Measurements from ENCODE around the gene TTC16.

TTC16 gene

DNA sequence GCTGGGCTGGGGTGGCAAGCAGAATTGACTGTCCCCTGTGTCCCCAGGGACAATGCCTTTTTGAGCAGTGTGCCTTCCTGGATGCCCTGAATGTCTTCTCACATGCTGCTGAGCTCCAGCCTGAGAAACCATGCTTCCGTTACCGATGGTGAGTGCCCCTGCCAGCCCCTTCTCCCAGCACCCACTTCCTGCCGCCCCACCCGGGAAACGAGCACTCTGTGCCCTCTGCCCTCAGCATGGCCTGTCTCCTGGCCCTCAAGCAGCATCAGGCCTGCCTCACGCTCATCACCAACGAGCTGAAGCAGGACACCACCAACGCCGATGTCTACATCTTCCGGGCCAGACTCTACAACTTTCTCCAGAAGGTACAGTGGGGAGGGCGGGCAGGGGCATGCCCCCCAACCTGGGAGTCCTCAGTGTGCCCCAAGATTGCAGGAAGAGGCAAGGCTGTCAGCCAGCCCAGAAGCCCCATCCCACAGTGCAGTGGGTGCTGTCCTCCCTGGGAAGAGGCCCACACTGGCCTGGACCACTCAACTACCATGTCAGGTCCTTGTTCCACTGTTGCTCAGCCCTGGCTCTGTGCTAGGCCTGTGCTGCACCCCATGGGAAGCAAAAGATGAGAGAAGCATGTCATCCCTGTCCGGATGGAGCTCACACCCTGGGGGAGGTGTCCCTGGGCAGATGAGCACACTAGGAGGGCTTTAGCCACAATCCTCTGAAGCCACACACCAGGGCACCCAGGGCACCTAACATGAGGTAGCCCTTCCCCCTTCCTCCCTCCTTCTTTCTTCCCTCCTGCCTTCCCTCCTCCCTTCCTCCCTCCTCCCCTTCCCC, 4.4 kb downstream of the TTC16 start:
- no peak for DNase-seq (ENCODE audit: low read depth)

DNA sequence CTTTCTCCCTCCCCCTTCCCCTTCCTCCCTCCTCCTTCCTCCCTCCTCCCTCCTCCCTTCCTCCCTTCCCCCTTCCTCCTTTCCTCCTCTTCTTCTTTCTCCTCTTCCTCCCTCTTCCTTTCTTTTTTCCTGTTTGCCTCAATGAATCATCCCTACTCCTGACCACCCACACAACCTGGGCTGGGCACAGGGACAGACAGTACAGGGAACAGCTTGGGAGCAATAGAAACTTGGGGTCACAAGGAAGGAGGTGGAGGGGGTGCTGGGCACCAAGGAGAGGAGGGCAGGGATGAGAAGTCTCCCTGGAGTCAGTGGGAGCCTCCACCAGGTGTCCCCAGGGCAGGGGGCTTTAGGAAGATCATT, 5.0 kb downstream of the TTC16 start:
- no peak for DNase-seq (ENCODE audit: low read depth)

DNA sequence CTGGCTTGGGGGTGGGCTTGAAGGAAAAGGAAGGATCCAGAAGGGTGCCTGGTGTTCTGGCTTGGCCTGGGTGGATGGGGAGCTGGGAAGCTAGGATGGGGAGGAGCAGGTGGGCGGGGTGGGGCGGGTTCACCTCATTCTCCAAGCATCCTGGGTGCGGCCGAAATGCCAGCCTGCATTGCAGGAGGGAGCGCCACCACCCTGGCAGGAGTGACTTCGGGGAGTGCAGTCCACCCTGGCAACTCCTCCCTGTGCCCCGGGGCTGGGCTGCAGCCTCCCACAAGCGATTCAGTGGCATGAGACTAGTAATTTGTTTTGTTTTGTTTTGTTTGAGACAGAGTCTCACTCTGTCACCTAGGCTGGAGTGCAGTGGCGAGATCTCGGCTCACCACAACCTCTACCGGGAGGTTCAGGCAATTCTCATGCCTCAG, 5.5 kb downstream of the TTC16 start:
- DNase-seq (ENCODE audit: low read depth), result no peak

DNA sequence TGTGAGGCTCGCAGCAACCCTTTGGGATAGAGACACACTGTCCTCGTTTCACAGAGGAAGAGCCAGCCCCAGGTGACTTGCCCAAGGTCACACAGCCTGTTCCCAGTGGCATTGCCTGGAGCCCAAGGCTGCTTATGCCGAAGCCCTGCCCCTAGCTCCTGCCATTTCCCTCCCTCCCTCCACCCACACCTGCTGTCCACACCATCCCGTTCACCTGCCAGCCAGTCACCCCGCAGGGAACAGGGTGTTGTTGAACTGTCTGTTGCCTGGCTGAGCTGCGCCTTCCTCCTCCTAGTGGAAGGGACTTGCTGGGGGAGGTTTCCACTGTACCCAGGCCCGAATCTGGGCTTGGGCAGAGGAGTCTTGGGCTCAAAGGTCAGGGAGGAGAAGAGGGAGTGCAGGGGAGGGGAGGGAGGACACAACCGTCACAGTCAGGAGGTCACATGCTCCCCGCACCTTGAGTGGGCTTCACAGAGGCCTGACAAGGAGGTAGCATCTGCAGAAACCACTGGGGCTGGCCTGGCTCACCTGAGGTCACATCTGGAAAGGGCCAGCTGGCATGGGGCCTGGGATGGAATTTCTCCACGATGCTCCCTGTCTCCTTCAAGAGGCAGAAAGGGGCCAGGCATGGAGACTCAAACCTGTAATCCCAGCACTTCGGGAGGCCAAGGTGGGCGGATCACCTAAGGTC, 6.3 kb downstream of the TTC16 start:
- no peak for DNase-seq (ENCODE audit: low read depth)

DNA sequence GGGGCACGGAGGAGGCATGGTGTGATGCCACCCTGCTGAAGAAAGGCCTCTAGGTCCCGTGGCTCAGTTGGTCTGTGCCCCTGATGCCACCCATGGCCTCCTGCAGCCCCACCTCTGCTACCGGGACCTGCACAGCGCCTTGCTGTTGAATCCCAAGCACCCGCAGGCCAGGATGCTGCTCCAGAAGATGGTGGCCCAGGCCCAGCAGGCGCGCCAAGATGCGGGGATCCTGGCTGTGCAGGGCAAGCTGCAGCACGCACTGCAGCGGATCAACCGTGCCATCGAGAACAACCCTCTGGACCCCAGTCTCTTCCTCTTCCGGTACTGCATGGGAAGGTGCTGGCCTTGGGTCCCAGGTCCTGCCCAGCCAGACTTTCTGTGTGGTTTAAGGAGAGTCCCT, 7.1 kb downstream of the TTC16 start:
- no peak for DNase-seq (ENCODE audit: low read depth)

DNA sequence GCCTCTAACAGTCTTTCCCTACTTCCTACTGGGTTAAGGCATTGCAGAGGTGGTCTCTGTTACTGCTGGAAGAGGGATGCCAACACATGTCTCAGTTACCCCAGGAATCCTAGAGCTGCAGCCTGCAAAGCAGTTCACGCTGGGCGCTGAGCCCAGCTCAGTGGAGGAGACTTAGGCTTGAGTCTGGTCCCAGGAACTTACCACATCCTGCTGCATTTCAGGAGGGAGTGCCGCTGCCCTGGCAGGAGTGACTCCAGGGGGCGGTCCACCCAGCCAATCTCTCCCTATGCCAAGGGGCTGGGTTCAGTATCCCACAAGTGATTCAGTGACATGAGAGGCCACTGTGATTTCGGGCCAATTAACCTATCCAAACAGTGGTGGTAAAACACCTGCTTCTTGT, 7.6 kb downstream of the TTC16 start:
- DNase-seq (ENCODE audit: low read depth), result no peak

DNA sequence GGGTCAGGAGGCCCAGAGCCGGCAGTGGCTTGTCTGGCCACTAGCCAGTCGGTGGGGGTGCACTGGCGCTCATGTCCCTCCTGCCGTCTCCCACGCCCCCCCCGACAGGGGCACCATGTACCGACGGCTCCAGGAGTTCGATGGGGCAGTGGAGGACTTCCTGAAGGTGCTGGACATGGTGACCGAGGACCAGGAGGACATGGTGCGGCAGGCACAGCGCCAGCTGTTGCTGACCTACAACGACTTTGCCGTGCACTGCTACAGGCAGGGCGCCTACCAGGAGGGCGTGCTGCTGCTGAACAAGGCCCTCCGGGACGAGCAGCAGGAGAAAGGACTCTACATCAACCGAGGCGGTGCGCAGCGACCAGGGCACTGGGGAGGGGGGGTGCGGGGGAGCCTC, 8.1 kb downstream of the TTC16 start:
- no peak for DNase-seq (ENCODE audit: low read depth)

DNA sequence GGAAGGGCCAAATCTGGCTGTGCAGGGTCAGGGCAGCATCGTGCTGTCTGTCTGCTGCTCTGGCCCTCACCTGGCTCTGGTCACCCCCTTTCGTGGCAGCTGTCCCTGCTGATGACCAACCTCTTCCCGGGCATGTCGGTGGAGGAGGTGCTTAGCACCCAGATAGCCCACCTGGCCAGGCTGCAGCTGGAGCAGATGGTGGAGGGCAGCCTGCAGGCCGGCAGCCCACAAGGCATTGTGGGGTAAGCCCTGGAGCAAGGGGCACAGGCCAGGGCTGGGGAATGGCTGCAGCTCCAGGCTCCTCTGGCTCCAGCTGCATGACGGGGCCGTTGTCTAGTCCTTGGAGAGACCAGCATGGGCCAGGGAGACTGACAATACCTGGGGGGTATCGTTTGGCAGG, 11.0 kb downstream of the TTC16 start:
- DNase-seq (ENCODE audit: low read depth), result no peak

DNA sequence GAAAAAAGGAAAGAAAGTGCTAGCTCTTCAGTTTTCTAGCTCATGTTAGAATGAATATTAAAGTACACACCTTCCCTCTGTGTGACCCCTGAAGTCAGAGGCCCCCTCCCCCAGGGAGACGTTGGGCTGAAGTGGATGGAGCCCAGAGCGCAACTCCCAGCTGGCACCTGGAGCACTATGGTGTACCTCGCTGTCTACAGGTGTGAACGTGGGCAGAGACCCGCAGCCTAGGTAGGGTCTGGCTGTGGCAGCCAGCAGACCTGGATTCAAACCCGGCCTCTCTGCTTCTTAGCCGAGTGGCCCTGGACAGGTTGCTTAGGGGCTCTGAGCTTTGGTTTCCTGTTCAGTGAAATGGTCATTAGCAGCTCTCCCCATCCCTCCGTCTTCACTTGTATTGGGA, 12.9 kb downstream of the TTC16 start:
- no peak for DNase-seq (ENCODE audit: low read depth)

DNA sequence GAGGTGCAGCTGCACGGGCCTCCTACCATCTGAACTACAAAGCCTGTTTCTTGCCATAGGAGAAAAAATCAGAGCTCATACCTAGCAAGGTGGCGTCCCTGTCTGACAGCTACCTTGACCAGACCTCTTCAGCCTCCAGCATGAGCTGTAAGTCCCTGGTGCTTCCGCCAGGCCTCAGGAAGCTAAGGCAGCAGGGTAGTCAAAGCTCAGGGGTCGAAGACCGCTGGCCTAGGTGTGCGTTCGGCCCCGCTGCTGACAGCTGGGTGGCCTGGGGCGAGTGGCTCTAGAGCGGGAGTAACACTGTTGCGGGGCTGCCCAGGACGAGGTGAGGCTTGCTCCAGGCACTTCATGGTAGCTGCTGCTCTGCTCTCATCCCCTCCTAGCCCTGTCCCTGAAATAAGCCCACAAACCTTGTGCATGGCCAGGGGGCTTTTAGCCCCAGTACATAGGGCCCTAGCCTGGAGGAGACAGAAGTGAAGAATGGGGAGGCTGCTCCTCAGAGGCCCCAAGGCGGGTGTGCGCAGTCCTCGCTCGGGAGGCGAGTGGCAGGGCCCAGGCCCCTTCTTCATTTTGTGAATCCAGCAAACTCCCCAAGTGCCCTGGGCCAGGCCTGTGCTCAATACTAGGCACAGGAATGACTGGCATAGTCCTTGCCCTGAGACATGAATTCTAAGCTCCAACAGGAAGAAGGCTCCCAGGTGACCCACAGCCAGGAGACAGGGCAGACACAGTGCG, 13.8 kb downstream of the TTC16 start:
- DNase-seq (ENCODE audit: low read depth), result no peak

DNA sequence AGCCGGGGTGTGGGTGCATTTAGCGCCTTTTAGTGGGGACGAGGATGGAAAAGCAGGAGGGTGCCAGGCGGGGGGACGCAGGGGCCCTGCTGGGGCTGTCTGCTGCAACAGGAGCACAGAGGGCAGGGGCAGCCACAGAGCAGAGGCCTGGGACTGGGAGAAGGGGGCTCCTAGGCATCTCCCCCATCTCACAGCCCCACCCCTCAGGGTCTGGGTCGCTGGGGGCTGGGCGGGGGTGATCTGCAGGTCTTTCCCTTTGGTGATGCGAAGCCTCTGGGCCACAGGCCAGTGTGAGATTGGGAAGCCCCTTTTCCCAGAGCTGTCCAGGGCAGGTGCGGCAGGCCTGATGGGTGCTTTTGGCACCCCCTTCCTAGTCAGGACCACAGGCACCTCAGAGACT, 14.4 kb downstream of the TTC16 start:
- no peak for DNase-seq (ENCODE audit: low read depth)

DNA sequence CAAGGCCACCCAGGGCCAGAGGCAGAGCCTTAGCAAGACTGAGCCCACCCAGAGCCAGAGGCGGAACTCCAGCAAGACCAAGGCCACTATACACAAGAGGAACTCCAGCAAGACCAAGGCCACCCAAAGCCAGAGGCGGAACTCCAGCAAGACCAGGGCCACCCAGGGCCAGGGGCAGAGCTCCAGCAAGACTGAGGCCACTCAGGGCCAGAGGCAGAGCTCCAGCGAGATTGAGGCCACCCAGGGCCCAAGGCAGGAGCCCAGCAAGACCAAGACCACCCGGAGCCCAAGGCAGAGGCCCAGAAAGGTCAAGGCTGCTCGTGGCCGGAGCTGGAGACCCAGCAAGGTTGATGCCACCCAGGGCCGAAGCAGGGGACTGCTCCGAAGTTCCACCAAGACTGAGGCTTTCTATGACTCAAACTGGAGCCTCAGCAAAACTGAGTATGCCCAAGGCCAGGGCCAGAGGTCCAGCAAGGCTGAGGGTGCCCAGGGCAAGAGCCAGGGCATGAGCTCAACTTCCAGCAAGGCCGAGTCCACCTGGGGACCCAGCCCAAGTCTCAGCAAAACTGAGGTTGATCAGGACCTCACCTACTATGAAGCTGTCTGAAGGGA, 15.0 kb downstream of the TTC16 start:
- DNase-seq (ENCODE audit: low read depth), result no peak

DNA sequence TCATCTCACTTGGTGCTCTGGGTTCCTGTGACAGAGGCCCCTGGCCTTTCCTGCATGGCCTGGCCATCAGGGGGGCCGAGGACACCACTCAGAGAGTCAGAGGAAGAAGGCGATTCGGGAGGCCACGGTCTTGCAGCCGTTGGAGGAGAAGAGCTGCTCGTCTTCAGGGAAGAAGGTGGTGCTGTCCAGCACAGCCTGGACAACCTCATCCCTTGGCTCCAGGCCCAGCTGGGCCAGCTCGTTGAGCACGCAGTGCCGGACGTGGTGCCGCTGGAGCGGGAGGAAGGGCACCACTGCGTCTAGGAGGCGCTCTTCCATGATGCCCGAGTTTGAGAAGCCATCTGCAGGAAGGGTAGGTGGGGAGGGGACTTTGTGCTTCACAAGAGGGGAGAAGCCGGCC, 16.1 kb downstream of the TTC16 start:
- DNase-seq (ENCODE audit: low read depth), result no peak

DNA sequence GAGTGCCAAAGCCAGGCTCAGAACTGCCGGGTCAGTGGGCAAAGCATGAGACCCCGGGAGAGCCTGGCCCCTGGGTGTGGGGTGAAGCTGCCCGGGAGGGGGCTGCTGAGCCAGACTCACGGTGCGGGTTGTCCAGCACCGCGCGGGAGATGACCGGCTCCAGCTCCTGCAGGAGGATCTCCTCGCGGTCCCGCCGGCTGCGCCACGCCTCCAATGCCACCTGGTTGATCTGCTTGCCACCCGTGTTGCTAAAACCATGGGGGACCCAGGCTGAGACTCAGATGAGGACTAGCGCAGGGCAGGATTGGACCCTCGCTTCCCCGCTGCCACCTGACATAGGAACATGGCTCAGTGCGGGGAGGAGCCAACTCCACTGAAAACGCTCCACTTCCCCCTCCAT, 16.6 kb downstream of the TTC16 start:
- DNase-seq (ENCODE audit: low read depth), result no peak

DNA sequence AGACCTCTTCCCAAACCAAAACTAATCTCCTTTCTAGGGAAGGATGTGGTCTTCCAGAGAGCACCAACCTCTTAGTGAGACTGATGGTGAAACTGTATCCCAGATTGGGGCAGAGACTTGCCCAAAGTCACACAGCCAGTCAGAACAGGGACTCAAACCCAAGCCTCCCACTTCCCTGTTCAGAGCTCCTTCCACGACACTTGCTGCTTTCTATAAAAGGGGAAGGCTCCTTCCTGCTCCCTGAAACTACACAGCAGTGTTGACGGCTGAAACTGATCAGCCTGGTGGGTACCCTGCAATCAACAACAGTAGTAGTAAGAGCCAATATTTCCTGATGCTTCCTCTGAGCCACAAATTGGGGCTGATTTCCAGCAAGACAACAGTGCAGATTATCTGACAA, 17.7 kb downstream of the TTC16 start:
- DNase-seq (ENCODE audit: low read depth), result no peak

DNA sequence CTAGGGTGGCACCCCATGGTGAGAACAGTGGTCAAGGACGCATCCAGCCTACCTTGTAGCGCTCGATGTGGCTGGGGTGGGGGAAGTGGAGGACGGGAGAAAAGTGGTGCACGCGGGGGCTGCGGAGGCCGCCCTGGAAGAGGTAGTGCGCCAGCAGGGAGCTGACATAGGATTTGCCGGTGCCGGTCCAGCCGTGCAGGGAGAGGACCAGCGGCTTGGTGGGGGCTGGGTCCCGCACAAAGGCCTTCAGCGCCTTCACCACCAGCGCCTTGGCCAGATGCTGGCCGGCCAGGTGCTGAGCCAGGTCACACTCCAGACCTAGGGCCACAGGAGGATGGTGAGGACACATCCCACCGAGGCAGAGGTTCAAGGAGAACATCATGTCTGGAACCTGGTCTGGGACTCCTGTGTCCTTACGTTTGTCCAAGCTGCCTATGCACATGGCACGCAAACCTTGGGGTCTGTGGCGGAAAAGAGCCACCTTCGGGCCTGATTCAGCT, 18.4 kb downstream of the TTC16 start:
- no peak for DNase-seq (ENCODE audit: low read depth)

DNA sequence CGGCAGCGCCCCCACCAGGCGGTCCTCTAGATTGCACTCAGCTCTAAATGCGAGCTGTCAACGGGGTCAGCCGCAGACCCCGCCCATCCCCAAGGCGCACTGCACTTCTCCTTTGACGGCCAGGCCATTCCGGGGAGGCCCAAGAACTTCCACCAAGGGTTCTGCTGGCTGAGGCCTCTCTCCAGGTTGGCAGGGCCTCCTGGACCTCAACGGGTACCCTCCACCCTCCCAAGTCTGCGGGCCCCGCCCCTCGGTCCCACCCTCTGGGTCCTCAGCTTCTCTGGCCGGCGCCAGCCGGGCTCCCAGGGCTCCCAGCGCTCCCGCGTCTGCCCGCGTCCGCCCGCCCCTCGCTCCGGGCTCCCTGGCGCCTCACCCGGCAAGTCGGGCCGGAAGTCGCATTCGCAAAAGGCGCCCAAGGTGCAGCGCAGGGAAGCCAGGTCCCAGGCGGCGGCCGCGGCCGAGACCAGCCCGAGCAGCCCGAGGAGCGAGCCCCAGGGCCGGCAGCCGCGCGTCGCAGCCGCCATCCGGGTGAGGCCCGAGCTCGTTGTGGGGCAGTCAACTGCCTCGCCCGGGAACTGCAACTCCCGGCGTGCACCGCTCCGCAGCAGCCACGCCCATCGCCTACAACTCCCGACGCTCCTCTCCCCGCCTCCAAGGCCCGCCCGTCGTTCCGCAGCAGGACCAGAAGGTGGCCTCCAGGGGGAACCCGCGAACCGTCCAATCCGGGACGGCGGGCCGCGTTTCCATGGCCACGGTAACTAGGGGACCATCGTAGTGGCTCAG, 19.1 kb downstream of the TTC16 start, which contains the start of gene TOR2A:
TOR2A (minus strand) TSS at position 548 of the 783 bp plus-strand sequence; CDS start at position 524, 24 bp downstream.
- DNase-seq (ENCODE audit: low read depth), result peak; percentile 94

DNA sequence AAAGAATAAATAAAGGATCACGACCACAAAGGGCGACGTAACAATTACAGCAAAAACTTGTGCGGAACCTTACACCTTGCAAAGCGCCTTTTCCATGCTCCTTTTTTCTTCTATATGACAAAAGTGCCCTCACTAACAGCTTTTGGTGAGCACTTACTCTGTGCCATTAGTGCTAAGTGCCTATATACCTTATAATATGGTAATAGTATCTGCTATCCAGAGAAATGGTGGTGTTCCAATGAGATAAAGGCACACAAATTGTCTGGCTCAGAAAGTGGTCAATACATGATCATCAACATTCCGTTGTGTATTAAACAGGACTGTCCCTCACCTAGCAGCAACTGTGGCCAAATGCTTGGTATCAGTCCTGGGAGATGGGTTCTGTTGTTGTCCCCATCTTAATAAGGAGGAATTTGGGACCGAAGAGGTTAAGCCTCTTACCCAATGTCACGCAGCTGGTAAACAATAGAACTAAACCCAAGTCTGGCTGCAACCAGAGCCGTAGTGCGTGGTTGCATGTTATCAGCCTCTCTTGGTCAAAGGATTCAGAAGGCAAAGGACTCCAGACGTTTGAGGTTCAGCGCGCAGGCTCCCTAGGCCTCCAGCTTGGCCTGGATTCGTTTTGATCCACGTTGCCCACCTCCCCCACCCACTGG, 19.8 kb downstream of the TTC16 start:
- no peak for DNase-seq (ENCODE audit: low read depth)

DNA sequence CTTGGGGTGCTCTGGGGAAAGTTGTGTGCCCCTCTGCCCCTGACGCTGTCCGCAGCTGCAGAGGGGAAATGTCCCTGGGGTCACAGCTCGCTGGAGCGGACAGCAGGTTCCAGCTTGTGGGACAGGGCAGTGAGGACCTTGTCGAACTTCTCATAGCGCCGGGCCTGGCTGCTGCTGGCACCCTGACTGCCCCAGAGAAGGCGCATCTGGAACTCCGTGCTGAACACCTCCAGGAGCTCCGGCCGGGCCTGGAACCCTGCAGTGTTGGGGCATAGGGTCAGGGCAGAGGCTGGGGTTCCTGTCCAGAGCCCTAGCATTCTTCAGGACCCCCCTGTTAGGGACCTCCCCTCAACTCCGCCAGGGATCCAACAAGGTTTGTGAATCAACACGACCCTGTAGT, 22.8 kb downstream of the TTC16 start:
- DNase-seq (ENCODE audit: low read depth), result no peak

DNA sequence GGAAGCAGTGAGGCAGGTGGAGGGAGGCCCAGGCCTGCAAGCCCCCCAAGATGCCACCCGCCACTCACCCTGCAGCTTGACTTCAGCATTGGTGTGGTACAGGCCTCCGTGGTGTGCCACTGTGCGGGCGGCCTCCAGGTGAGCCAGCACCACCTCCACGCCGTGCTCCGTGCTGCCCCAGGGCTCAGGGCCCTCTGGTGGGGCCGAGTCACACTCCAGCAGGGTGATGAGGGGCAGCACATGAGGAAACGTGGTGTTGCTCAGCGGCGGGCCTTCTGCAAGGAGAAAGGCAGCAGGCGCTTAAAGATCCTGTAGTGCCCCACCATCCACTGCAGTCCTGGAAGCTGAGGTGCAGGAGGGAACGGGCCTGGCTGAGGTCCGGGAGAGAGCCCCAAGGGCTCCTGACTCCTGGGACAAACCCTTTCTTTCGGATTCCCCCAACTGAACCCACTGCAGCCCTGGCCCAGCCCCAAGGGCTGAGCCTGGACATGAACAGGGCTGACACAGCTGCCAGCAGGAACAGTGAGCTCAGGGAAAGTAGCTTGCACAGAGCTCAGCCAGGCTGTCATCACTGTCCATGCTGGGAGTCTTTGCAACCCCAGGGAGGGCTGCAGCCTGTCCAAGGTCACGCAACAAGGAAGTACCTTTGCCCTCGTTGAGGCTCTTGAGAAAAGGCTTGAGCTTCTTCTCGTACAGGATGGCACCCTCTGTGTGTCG, 23.9 kb downstream of the TTC16 start:
- DNase-seq (ENCODE audit: low read depth), result no peak
